Neural progenitor cell (in vitro differentiated cells): Measurements from ENCODE around the gene B4GALT4. TPM values are rescaled to one million over a fixed set of nuclear protein-coding genes. Genes with fewer than 3 reads are reported as not detected.

ENCODE experiments used
- DNase-seq: peaks from one replicate; pipeline ENCODE4 v3.0.0-alpha.2; 2016; ENCODE audit warnings: low spot score
- H2AFZ ChIP-seq: fragments of 200-600 bp; sonication (generic); replicated peaks from 2 replicates; pipeline ENCODE4 v1.6.1; 2016; ENCODE audit warnings: antibody characterized with exemption
- H3F3A ChIP-seq: fragments of 200-600 bp; sonication (generic); 2 replicates; pipeline ENCODE4 v1.6.1; 2016; ENCODE audit warnings: antibody characterized with exemption, low read depth
- H3K27ac ChIP-seq: fragments of 200-600 bp; sonication (generic); 2 replicates; pipeline ENCODE4 v1.5.1; 2016; ENCODE audit warnings: mild to moderate bottlenecking
- H3K27me3 ChIP-seq: fragments of 200-600 bp; sonication (generic); 2 replicates; pipeline ENCODE4 v1.6.1; 2016; ENCODE audit warnings: mild to moderate bottlenecking, moderate library complexity
- H3K36me3 ChIP-seq: fragments of 200-600 bp; sonication (generic); 2 replicates; pipeline ENCODE4 v1.5.1; 2016
- H3K4me1 ChIP-seq: fragments of 200-600 bp; sonication (generic); 2 replicates; pipeline ENCODE4 v1.6.1; 2016; ENCODE audit warnings: mixed run types
- H3K4me2 ChIP-seq: fragments of 200-600 bp; sonication (generic); 2 replicates; pipeline ENCODE4 v1.6.1; 2016
- H3K4me3 ChIP-seq: fragments of 200-600 bp; sonication (generic); 2 replicates; pipeline ENCODE4 v1.5.1; 2016
- H3K79me2 ChIP-seq: fragments of 200-600 bp; sonication (generic); 2 replicates; pipeline ENCODE4 v1.6.1; 2016; ENCODE audit warnings: low read depth
- H3K9ac ChIP-seq: fragments of 200-600 bp; sonication (generic); 2 replicates; pipeline ENCODE4 v1.6.1; 2016
- H3K9me3 ChIP-seq: fragments of 200-600 bp; sonication (generic); 2 replicates; pipeline ENCODE4 v1.5.1; 2016; ENCODE audit warnings: low read depth
- H4K20me1 ChIP-seq: fragments of 200-600 bp; sonication (generic); 2 replicates; pipeline ENCODE4 v1.6.1; 2016; ENCODE audit warnings: low read depth
- H3K27ac Mint-ChIP-seq: 3 replicates; pipeline ENCODE4 v1.8.0; 2021; ENCODE audit warnings: mixed read lengths
- H3K27me3 Mint-ChIP-seq: 2 replicates; pipeline ENCODE4 v1.8.0; 2022; ENCODE audit warnings: low read depth, mild to moderate bottlenecking, inconsistent platforms, moderate library complexity, mixed read lengths; ENCODE audit not compliant: insufficient read depth
- H3K36me3 Mint-ChIP-seq: 3 replicates; pipeline ENCODE4 v1.8.0; 2021; ENCODE audit warnings: mixed read lengths
- H3K4me1 Mint-ChIP-seq: 3 replicates; pipeline ENCODE4 v1.8.0; 2021; ENCODE audit warnings: mixed read lengths
- H3K4me3 Mint-ChIP-seq: 3 replicates; pipeline ENCODE4 v1.8.0; 2021; ENCODE audit warnings: mild to moderate bottlenecking, moderate library complexity, mixed read lengths
- H3K9me3 Mint-ChIP-seq: 3 replicates; pipeline ENCODE4 v1.8.0; 2020; ENCODE audit warnings: mixed read lengths
- CTCF ChIP-seq: fragments of 200-600 bp; sonication (generic); IDR thresholded peaks from 2 replicates; pipeline ENCODE4 v1.5.1; 2017; ENCODE audit warnings: antibody characterized with exemption, mild to moderate bottlenecking
- EZH2 ChIP-seq: fragments of 200-600 bp; sonication (generic); IDR thresholded peaks from 2 replicates; pipeline ENCODE4 v1.6.1; 2017; ENCODE audit warnings: antibody characterized with exemption, mild to moderate bottlenecking, moderate library complexity
- EZH2phosphoT487 ChIP-seq: fragments of 200-600 bp; sonication (generic); IDR thresholded peaks from 2 replicates; pipeline ENCODE4 v1.6.1; 2017; ENCODE audit warnings: antibody characterized with exemption
- total RNA-seq: library from RNA; depleted of rRNA; stranded (reverse); fragments of >200 nt; gene quantifications from 2 replicates; pipeline ENCODE4 v1.2.3, GENCODE V29; 2015; ENCODE audit warnings: low replicate concordance

B4GALT4 gene
- total RNA-seq, 1 donor from 2014 or later, result 47.0 TPM

- no peaks in the 10 kb centered on the region for H3K4me1 ChIP-seq
- Mint-ChIP-seq H3K4me3 (no peak overlapping the region), H3K36me3 (no peaks in the 10 kb centered on the region), H3K4me1 (no peaks in the 10 kb centered on the region), H3K9me3 (no peaks in the 10 kb centered on the region), H3K27ac (no peak overlapping the region), H3K27me3 (peaks cover 5% of the 10 kb centered on the region)
- H3K79me2 ChIP-seq, result no peaks in the 10 kb centered on the region
- no peaks in the 10 kb centered on the region for H3K9me3 ChIP-seq
- no peak overlapping the region for H3K9ac ChIP-seq
- H3K36me3 ChIP-seq, result no peaks in the 10 kb centered on the region
- no peaks in the 10 kb centered on the region for H4K20me1 ChIP-seq
- no peak overlapping the region for H3K4me3 ChIP-seq
- TF ChIP-seq EZH2 (no peak), CTCF (no peak)
- no peak overlapping the region for H3K4me2 ChIP-seq
- no peak overlapping the region for H3K27ac ChIP-seq
- H3F3A ChIP-seq, result no peaks in the 10 kb centered on the region
- no peak for DNase-seq
- H2AFZ ChIP-seq, result no peak overlapping the region
- H3K27me3 ChIP-seq, result no peaks in the 10 kb centered on the region
Observed at GRCh38 chr3:119261055-119261454, 20.4 kb upstream of the B4GALT4 start.

- Histone ChIP-seq H3K4me2 (no peak overlapping the region), H3K27me3 (no peaks in the 10 kb centered on the region), H3K9ac (no peak overlapping the region), H3K36me3 (no peaks in the 10 kb centered on the region), H3K4me1 (no peaks in the 10 kb centered on the region), H3K27ac (no peak overlapping the region), H3F3A (no peaks in the 10 kb centered on the region), H2AFZ (peak overlapping the region; percentile 37), H3K79me2 (no peaks in the 10 kb centered on the region), H4K20me1 (no peaks in the 10 kb centered on the region), H3K9me3 (no peaks in the 10 kb centered on the region), H3K4me3 (no peak overlapping the region)
- H3K9me3 Mint-ChIP-seq, result no peaks in the 10 kb centered on the region
- no peaks in the 10 kb centered on the region for H3K36me3 Mint-ChIP-seq
- TF ChIP-seq EZH2phosphoT487, result no peak
- no peak for TF ChIP-seq CTCF
- no peak for TF ChIP-seq EZH2
- H3K27me3 Mint-ChIP-seq, result peaks cover 5% of the 10 kb centered on the region
- DNase-seq, result no peak
- H3K4me1 Mint-ChIP-seq, result no peaks in the 10 kb centered on the region
- no peak overlapping the region for H3K27ac Mint-ChIP-seq
- no peak overlapping the region for H3K4me3 Mint-ChIP-seq
Observed at GRCh38 chr3:119259821-119260220, 19.1 kb upstream of the B4GALT4 start.

GRCh38 chr3:119258915-119259314 lies 18.2 kb upstream of the B4GALT4 start:
- Mint-ChIP-seq H3K27ac (no peak overlapping the region), H3K4me3 (no peak overlapping the region), H3K36me3 (no peaks in the 10 kb centered on the region), H3K4me1 (no peaks in the 10 kb centered on the region), H3K9me3 (no peaks in the 10 kb centered on the region), H3K27me3 (peaks cover 5% of the 10 kb centered on the region)
- Histone ChIP-seq H4K20me1 (no peaks in the 10 kb centered on the region), H3K4me2 (no peak overlapping the region), H3K27ac (no peak overlapping the region), H3K36me3 (no peaks in the 10 kb centered on the region), H3K9ac (no peak overlapping the region), H3K4me3 (no peak overlapping the region), H2AFZ (no peak overlapping the region), H3K9me3 (no peaks in the 10 kb centered on the region), H3K79me2 (no peaks in the 10 kb centered on the region), H3F3A (no peaks in the 10 kb centered on the region), H3K4me1 (no peaks in the 10 kb centered on the region), H3K27me3 (no peaks in the 10 kb centered on the region)
- TF ChIP-seq EZH2phosphoT487 (no peak), CTCF (no peak), EZH2 (no peak)
- no peak for DNase-seq
